ENCODE data around the gene PKIB. TPM values are rescaled to one million over a fixed set of nuclear protein-coding genes. Genes with fewer than 3 reads are reported as not detected.
A peak's percentile ranks its signal among the peaks of the same experiment; 100 is the strongest.

PKIB gene
- polyA plus RNA-seq, 1 donor (not counting 4 experiments of a cell fraction or from before 2014, with no cell fraction given), result 8.7 TPM

- no peak overlapping the region for H3K27ac ChIP-seq (ENCODE audit: control insufficient read depth, insufficient read depth, low read length)
- no peak for FAIRE-seq
- dilution Hi-C loops (cut with MboI; ENCODE audit: extremely low pct_ligation_motif_present, low sequenced_read_pairs), result no loop called here
Observed at GRCh38 chr6:122652431-122652830, 42.2 kb downstream of the PKIB start.

DNA sequence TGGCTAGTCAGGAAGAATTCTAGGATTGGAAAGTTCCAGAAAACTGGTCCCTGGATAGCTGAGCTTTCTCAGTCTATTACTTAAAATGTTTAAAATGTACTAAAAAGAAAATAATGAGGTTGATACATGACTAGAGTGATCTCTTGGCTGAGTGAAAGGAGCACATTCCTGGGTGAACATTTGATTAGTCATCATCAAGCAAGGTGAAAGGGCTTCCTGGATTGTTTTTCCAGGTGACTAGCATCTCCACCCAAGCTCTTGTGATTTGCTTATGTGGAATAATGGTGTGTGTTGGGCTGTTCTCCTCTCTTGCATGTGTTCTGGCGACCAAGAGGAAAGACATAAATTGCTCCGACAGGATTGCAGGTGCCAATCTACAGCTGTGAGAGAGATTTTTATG is 42.9 kb downstream of the PKIB start:
- Histone ChIP-seq H2AFZ (ENCODE audit: control insufficient read depth, low read length) (no peak overlapping the region), H3K9ac (ENCODE audit: control insufficient read depth, extremely low read depth, insufficient read depth, low read length) (no peak overlapping the region), H3K4me3 (ENCODE audit: control insufficient read depth in 2 of 3, extremely low read depth in 1 of 3, insufficient read depth in 2 of 3, low read depth in 1 of 3, low read length in 3 of 3) (no peak overlapping the region), H4K20me1 (ENCODE audit: control insufficient read depth, extremely low read depth, insufficient read depth, low read length) (no peaks in the 10 kb centered on the region), H3K36me3 (ENCODE audit: control insufficient read depth in 2 of 2, extremely low read depth in 1 of 2, insufficient read depth in 2 of 2, low read length in 2 of 2) (no peaks in the 10 kb centered on the region), H3K79me2 (ENCODE audit: control insufficient read depth, insufficient read depth, low read length) (no peaks in the 10 kb centered on the region), H3K9me3 (ENCODE audit: control insufficient read depth, low read depth, low read length) (no peaks in the 10 kb centered on the region), H3K27me3 (ENCODE audit: control insufficient read depth, extremely low read depth, insufficient read depth, low read length) (no peaks in the 10 kb centered on the region), H3K27ac (ENCODE audit: control insufficient read depth, insufficient read depth, low read length) (peak overlapping the region; percentile 28), H3K4me2 (ENCODE audit: control insufficient read depth, extremely low read depth, insufficient read depth, low read depth, low read length) (peak overlapping the region; percentile 39), H3K9me1 (ENCODE audit: control insufficient read depth, extremely low read depth, insufficient read depth, low read length) (no peaks in the 10 kb centered on the region), H3K4me1 (ENCODE audit: control insufficient read depth, extremely low read depth, insufficient read depth, low read length) (peaks cover 12% of the 10 kb centered on the region)
- TF ChIP-seq EZH2 (IDR thresholded peaks at IDR 0.05; ENCODE audit: low read length), result no peak
- TF ChIP-seq, protein P1, sequence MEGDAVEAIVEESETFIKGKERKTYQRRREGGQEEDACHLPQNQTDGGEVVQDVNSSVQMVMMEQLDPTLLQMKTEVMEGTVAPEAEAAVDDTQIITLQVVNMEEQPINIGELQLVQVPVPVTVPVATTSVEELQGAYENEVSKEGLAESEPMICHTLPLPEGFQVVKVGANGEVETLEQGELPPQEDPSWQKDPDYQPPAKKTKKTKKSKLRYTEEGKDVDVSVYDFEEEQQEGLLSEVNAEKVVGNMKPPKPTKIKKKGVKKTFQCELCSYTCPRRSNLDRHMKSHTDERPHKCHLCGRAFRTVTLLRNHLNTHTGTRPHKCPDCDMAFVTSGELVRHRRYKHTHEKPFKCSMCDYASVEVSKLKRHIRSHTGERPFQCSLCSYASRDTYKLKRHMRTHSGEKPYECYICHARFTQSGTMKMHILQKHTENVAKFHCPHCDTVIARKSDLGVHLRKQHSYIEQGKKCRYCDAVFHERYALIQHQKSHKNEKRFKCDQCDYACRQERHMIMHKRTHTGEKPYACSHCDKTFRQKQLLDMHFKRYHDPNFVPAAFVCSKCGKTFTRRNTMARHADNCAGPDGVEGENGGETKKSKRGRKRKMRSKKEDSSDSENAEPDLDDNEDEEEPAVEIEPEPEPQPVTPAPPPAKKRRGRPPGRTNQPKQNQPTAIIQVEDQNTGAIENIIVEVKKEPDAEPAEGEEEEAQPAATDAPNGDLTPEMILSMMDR (optimal IDR thresholded peaks at IDR 0.05 in 1 of 3, IDR thresholded peaks at IDR 0.05 in 1 of 3, conservative IDR thresholded peaks at IDR 0.05 in 1 of 3; ENCODE audit: extremely low read depth in 1 of 3, insufficient read depth in 2 of 3, low read length in 3 of 3), result no peak
- FAIRE-seq (peak; percentile 93), DNase-seq (ENCODE audit: low read depth, low spot score) (peak; percentile 68)
- dilution Hi-C loops (cut with MboI; ENCODE audit: extremely low pct_ligation_motif_present, low sequenced_read_pairs), result no loop called here

More at GRCh38 chr6:122652431-122652830, 42.2 kb downstream of the PKIB start:
- Histone ChIP-seq H3K79me2 (ENCODE audit: control insufficient read depth, insufficient read depth, low read length) (no peaks in the 10 kb centered on the region), H2AFZ (ENCODE audit: control insufficient read depth, low read length) (no peak overlapping the region), H3K4me3 (ENCODE audit: control insufficient read depth in 2 of 3, extremely low read depth in 1 of 3, insufficient read depth in 2 of 3, low read depth in 1 of 3, low read length in 3 of 3) (no peak overlapping the region), H3K9ac (ENCODE audit: control insufficient read depth, extremely low read depth, insufficient read depth, low read length) (no peak overlapping the region), H4K20me1 (ENCODE audit: control insufficient read depth, extremely low read depth, insufficient read depth, low read length) (no peaks in the 10 kb centered on the region), H3K9me3 (ENCODE audit: control insufficient read depth, low read depth, low read length) (no peaks in the 10 kb centered on the region), H3K4me2 (ENCODE audit: control insufficient read depth, extremely low read depth, insufficient read depth, low read depth, low read length) (no peak overlapping the region), H3K4me1 (ENCODE audit: control insufficient read depth, extremely low read depth, insufficient read depth, low read length) (peaks cover 12% of the 10 kb centered on the region), H3K27me3 (ENCODE audit: control insufficient read depth, extremely low read depth, insufficient read depth, low read length) (no peaks in the 10 kb centered on the region), H3K9me1 (ENCODE audit: control insufficient read depth, extremely low read depth, insufficient read depth, low read length) (no peaks in the 10 kb centered on the region), H3K36me3 (ENCODE audit: control insufficient read depth in 2 of 2, extremely low read depth in 1 of 2, insufficient read depth in 2 of 2, low read length in 2 of 2) (no peaks in the 10 kb centered on the region)
- TF ChIP-seq, protein P1 (optimal IDR thresholded peaks at IDR 0.05 in 1 of 3, IDR thresholded peaks at IDR 0.05 in 1 of 3, conservative IDR thresholded peaks at IDR 0.05 in 1 of 3; ENCODE audit: extremely low read depth in 1 of 3, insufficient read depth in 2 of 3, low read length in 3 of 3), result no peak
- TF ChIP-seq EZH2 (IDR thresholded peaks at IDR 0.05; ENCODE audit: low read length), result no peak
- no peak for DNase-seq (ENCODE audit: low read depth, low spot score)
